Inferior parietal cortex (tissue), 1 donor: ENCODE data around the gene PYGB.
"Not testable (repeated sequence)": the region's sequence is repeated elsewhere in the genome, so short reads cannot be mapped to it uniquely, and the experiment has no call there.

Source experiments
- DNase-seq: peaks from one replicate; pipeline ENCODE4 v3.0.0-alpha.2; 2016; ENCODE audit errors: extremely low spot score

Gene PYGB

DNA sequence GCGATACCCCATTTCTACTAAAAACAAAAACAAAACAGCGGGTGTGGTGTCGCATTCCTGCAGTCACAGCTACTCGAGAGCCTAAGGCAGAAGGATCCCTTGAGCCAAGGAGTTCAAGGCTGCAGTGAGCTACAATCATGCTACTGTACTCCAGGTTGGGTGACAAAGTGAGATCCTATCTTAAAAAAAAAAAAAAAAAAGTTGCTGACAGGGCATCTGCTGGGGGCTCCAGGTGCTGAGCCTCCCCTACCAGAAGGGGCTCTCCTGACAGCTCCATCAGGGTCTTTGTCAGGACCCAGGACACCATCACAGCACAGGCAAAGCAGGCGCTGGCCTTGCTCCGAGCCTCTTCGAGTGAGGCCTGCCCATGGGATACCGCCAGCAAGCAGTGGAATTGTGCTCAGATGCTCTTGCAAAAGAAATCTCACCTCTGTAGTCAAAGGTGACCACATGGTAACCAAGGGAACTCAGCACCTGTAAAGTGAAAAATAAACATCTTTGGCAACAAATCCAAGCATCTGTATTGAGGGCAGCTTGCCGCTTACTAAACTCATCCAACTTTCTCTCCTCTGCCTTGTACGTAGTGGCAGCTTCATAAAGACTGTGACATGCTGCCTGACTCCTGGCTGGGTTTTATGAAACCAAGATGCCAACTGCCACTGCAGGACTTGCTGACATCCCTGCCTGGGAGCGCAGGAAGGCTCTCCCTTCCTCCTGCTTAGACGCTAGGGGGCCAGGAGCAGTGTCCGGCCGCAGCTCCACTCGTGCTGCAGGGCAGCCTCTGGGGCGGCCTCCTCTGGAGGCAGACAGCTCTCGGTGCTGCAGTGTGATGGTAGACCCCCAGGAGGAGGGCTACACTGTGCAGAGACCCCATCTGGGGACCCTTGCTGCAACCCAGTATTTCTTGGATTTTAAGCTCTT is 66.9 kb downstream of the PYGB start:
- DNase-seq = no peak

DNA sequence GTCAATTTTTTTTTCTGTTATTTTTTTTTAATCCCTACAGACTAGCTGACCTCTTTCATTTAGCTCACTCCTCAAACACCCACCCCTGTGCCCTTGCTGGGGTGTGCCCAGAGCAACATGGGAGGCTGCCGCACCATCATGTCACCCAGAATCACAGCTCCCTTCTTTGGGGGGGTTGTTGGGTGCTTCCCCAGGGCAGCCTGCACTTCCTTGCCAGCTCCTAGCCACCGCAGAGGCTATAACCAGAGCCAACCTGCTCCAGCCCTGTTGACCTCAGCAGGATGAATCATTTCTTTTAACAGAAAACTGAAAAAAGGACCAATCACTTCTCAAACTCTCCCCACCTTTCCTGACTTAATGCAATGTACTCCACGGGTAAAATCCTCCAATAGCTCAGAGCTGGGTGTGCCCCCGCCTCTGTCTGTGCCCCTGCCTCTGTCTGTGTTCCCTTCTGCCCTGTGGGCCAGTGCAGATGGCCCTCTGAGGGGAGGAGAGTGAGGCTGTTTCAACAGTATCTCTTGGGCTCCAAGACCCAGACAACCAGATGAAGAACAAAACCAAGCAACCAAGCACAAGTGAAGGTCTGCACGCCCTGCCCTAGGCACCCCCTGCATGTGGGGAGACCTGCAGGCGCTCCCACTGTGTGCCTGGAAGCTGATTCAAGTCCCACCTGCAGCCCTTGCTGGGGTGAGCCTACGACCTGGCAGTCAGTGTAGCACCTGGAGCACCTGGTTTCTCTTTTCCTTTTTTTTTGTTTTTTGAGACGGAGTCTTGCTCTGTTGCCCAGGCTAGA is 67.7 kb downstream of the PYGB start:
- no peak for DNase-seq

DNA sequence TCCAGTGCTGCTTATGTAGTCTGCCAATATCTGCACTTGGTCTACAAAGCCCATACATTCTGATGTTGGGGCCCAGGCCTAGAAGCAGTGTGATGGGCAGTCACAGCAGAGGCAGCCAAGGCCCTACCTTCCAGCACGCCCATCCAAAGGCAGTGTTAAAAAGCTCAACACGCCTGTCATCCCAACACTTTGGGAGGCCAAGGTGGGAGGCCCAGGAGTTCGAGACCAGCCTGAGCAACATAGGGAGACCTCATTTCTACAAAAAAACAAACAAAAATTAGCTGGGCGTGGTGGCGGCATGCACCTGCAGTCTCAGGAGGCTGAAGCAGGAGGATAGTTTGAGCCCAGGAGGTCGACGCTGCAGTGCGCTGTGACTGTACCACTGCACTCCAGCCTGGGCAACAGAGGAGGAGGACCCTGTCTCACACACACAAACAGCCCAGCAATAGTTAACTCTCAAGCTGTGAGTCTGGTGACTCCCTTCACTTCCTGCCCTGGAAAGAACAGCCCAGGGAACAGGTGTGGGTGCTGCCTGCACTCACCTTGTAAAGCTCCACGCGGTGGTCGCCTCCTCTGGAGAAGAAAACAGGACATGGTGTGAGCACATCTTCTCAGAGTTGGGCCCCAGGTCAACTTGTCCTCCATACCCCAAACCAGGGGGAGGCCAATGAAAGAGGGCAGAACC is 68.8 kb downstream of the PYGB start:
- no peak for DNase-seq

DNA sequence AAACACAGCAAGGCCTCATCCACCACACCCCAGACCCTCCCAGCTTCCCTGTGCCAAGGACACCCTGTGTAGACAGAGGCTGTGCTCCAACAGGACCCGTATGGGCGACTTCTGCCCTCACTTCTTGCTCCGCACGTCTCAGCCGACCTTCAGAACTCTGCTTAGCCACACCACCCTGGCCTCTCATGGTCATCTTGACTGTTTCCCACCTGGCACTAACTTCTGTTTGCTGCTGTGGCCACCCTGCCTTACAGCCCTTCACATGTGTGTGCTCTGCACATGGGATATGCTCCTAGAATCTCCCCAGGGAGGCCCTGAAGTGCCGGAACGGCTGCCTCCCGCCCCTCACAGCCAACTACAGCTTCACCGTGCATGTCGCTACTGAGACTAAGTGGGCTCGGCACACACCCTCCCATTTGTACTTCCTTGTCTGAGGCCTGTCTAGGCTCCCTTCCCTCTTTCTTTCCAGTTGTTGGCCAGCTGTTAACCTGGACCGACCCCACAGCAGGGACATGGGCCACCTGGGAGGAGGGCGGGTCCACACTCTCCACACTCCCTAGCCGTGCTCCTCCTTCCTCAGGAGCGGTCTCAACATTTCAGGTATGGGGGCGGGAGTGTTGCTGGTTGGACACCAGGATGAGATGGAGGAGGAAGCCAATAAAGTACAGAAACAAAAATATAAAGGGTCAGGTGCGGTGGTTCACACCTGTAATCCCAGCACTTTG is 69.6 kb downstream of the PYGB start:
- DNase-seq = no peak

DNA sequence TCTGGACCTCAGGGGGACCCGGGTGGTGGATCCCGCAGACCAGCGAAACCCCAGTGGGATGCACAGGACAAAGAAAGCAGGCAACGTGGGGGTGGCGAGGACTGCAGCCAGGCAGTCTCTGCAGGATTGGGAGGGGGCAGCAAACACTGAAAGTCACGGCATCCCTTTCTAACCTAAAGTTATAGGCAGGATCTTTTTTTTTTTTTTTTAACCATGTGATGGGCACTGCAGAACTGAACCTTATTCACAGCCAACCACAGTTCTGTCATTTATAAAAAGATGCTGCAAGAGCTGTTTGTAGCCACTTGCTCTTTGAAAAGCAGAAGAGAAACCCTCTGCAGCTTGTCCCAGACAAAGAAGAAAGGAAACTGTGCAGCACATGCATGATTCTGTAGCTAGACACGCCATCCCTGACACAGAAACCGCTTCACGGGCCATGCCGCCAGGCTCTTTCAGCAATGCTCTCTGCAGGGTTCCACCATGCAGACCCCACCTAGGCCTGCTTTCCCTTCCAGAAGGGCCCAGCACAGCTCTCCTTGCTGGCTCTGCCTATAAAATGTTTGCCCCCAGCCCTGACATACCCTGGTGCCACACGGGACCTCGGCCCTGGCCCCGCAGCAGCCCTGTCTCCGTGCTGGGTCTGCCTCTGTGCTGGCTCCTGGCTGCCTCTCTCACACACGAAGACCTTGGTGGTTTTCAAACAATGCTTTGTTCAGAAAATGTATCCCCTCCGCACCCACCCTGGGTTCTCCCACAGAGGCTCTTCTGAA is 70.8 kb downstream of the PYGB start:
- DNase-seq = no peak

DNA sequence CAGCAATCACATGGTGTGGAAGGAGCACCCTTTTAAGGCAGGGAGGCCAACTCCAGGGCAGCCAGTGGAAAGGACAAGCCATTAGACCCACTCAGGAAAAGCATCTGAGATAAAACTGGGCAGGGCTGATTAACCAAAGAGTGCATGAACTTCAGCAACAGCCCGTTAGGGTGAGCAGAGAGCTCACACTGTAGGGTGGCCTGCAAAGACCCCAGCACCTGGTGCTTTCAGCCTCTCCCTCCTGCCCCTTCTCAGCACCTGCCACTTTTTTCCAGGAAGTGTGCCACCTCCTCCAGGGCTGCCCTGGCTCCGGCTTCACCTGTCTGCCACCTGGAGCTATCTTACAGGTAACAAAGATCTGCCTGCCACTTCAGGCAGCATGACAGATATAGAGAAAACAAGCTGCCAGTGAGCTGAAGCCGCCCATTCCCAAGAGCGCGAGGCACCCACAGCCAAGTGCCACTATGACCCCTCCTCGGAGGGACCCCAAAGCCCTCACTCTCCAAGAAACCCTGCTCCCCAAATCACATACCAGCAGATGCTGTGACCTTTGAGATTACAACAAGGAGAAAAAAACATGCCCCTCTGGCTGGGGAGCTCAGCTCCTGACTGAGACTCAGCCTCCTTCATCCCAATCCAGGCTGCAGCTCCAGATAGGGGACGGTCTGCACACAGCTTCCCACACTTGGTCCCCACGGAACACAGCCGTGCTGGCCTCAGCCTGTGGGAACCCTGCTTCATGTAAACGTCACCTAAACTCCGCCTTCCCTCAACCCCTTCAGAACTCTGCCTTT is 71.6 kb downstream of the PYGB start:
- DNase-seq = no peak

DNA sequence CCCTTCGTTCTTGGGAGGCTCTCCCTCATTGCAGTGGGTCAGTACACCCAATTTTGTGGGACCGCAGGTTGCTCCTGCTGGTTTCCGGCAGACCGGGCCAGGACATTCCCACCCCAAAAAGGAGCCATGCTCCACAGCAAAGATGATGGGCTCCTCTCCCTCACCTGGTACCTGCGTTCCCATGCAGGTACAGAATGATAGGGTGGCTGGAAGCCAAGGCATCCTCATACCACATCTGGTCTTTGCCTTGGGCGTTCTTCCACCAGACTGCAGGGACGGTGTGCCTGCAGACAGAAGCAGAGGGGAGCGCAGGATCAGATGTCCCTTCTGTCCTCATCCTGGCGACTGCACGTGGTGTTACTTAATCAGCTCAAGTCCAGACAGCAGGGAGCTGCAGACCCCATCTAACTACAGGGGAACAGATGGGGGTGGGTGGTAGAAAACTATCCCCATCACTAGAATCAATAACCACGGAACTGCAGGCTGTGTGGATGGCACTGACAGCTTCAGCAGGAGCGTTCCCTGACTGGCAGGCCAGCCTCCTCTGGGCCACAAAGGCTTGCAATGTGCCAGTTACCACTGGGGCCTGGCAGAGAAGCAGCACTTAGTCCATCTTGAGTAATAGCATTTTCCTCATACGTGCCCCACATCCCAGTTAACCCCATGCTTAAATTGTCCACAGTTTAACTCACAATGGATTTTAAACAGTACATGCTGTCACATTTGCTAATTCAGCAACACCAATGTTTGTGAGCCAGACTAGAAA is 72.3 kb downstream of the PYGB start:
- DNase-seq = no peak

DNA sequence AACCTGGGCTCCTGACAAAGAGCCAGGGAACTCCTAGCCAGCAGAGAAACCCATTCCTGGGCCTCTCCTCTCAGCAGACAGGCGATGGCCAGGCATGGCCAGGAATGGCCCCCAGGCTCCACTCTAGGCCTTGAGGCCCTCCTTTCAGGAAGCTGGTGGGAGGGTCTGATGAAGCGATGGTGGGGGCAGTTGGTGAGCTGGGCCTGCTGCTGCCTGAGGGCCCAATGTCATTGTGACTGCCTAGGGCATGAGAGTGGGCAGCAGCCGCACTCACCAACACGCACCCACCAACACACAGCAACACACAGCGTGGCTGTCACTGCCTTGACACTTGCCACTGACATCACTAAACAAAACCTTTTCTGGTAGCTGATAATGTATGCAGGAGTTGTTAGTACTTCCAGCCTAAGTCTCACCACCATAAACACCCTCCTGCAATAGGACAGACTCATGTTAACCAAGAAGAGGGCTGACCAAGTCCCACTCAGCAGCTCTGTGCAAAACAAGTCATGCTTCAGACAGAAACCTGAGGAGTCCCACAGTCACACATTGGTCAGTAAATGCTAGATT is 73.5 kb downstream of the PYGB start:
- no peak for DNase-seq

DNA sequence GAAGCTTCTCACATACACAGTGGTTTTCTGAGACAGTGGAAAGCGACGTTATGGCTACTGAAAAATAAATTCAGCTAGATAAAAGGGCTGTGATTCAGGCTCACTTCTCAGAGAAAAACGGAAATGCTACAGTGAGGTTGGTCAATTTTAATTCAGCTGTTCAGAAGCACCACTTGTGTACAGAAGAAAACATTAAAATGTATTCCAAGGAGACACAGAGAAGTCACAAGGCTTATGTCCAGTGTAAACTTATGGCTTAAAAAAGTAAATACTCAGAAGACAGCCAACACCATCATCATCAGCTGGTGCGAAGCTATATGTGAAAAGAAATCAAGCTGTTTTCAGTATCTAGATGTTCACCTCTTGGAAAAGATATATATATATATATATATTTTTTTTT is 74.1 kb downstream of the PYGB start:
- no peak for DNase-seq

DNA sequence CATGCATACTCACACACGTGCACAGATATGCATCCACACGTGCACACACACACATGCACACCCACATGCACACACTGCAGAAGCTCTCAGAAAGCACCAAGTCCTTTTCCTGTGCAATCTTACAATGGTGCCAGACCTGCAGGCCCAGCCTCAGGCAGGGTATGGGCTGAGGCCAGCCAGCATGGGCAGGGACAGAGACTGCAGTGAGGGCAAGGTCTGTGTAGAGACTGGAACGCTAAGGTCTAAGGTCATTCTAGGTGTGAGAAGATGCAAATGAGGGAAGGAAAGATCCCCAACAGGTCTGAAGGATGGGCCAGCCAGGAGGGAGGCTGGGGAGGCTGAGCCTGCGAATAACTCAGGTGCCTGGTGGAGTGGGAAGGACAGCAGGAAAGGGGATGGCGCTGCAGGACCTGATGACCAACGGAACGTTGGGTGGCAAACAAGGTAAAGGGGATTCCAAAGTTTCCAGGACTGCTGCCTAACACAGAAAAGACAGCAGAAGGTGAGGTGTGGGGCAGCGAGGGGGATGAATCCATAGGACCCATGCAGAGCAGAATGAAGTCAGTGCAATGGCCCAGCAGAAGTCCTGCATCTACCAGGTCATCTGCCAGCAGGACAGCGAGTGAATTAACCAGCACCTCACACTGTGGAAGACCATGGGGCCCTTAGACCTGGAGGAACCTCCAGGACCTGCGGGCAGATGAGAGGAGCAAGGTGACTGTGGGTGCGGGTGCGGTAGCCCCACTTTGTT is 75.8 kb downstream of the PYGB start:
- no peak for DNase-seq

DNA sequence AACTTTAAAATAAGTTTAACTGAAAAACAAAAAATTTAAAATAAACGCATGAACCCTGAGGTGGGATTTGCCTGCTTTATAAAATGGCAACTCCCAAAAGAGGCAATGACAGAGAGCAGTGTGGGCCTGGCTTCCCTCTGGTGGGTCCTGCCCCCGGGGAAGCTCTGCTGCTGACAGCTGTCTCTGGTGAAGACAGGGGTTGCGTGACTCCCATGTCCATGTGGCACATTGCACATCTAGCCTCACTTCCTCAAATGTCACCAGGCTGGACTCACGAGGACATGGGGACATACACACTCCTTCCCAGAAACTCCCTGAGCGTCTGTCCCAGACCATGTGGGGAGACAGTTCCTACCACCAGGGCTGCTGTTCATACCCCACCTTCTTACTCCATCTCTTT is 76.5 kb downstream of the PYGB start:
- no peak for DNase-seq

DNA sequence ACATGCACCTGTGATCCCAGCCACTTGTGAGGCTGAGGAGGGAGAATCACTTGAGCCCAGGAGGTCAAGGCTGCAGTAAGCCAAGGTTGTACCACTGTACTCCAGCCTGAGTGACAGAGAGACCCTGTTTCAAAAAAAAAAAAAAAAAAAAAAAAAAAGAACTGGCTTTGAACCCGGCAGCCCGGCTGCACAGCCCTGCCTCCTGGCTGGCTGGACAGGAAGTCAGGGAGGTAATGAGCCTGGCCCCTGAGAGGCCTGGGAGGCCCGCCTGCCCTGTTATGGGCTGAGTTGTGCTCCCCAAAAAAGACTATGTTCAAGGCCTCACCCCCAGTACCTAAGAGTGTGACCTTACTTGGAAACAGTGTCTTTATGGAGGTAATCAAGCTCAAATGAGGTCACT is 77.2 kb downstream of the PYGB start:
- DNase-seq = no peak

DNA sequence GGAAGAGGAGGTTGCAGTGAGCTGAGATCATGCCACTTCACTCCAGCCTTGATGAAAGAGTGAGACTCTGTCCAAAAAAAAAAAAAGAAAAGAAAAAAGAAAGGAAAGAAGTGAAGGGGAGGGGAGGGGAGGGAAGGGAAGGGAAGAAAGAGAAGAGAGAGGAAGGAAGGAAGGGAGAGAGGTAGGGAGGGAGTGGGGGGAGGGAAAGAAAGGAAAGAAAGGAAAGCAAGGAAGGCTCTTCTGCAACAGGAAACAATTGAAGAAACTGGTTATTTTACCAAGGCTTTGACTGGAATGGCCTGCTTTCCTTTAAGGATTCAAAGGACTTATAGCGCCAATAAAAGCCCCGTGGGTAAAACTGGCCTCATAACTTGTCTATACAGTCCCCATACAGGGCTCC is 78.1 kb downstream of the PYGB start:
- no peak for DNase-seq

DNA sequence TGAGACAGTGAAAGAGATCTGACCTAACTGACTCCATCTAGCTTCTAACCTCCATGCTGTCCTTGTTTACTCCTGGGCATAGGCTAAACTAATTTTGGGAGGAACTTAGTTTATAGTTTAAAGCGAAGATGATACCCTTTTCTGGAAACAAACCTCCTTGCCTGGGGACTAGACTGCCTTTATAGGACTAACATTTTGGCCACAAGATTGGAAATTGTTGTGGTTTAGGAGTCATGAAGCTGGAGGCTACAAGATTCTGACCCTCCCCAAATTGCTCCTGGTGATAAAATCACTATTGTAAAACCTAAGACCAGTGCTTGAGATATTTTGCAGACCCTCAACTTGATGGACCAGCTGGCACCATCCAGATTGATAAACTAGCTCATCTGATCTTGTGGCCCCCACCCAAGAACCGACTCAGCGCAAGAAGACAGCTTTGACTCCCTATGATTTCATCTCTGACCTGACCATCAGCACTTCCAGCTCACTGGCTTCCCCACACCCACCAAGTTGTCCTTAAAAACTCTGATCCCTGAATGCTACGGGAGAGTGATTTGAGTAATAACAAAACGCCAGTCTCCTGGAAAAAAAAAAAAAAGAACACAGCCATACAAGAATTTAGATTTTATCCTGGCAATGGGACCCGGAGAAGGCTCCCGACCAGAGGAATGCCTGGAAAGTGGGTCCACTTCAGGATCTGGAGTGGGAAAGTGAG is 79.8 kb downstream of the PYGB start:
- no peak for DNase-seq

DNA sequence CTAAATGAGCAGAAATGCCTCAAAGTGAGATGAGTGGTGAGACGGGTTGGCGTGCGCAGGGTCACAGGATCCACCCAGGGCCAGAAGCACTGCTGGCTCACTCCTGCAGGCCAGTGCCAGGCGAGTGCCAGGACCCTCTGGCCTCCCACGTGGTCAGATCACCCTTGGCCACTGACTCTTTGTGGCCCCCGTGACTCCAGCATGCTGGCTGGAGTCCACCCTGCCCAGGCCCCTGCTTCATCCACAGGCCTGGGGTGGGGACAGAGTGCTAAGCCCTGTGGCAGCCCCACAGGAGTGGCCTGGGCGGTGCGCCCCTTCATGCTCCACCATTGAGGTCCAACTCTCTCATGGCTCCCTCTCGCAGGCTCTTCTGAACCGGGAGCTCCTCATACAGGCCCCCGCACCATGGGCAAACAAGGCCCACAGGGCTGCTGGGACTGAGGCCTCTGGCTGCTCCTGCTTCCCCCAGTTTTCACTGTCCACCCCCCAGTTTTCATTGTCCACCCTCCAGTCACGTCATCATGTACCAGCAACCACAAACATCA is 81.1 kb downstream of the PYGB start:
- no peak for DNase-seq

DNA sequence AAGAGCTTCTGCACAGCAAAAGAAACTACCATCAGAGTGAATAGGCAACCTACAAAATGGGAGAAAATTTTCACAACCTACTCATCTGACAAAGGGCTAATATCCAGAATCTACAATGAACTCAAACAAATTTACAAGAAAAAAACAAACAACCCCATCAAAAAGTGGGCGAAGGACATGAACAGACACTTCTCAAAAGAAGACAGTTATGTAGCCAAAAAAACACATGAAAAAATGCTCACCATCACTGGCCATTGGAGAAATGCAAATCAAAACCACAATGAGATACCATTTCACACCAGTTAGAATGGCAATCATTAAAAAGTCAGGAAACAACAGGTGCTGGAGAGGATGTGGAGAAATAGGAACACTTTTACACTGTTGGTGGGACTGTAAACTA is 87.1 kb downstream of the PYGB start:
- DNase-seq = not testable (repeated sequence)
